Gastroesophageal sphincter (tissue), 4 donors: ENCODE measurements around the gene GNG10. TPM values are rescaled to one million over a fixed set of nuclear protein-coding genes. Genes with fewer than 3 reads are reported as not detected.

Experiments
- ATAC-seq: fragments of 150-250 bp; one replicate; pipeline ENCODE4 v1.9.1; 2016; ENCODE audit warnings: mild to moderate bottlenecking, moderate library complexity
- H3K27ac ChIP-seq, 4 donors: fragments of 200-600 bp; sonication (generic) in 3 of 4; 1 replicate in 3 of 4; 2 replicates in 1 of 4; pipeline ENCODE4 v1.5.1; 2016 to 2019
- H3K27me3 ChIP-seq: fragments of 200-600 bp; sonication (generic); one replicate; pipeline ENCODE4 v1.5.1; 2019
- H3K36me3 ChIP-seq, 2 donors: fragments of 200-600 bp; sonication (generic); one replicate each; pipeline ENCODE4 v1.5.1; 2019; ENCODE audit warnings: control low read depth in 1 of 2
- H3K4me1 ChIP-seq, 3 donors: fragments of 200-600 bp; sonication (generic); 1 replicate in 2 of 3; 2 replicates in 1 of 3; pipeline ENCODE4 v1.5.1; 2016 to 2019; ENCODE audit warnings: control low read depth in 2 of 3
- H3K4me3 ChIP-seq, 2 donors: fragments of 200-600 bp; sonication (generic); one replicate each; pipeline ENCODE4 v1.5.1; 2019; ENCODE audit warnings: mild to moderate bottlenecking in 1 of 2, moderate library complexity in 1 of 2
- H3K9me3 ChIP-seq, 3 donors: fragments of 200-600 bp; sonication (generic); one replicate each; pipeline ENCODE4 v1.5.1; 2017 to 2019; ENCODE audit warnings: control low read depth in 2 of 3
- EP300 ChIP-seq: sonication (generic); formaldehyde crosslinking; IDR thresholded peaks from one replicate; pipeline ENCODE4 v1.6.1; 2017; ENCODE audit warnings: antibody characterized with exemption, mild to moderate bottlenecking
- POLR2A ChIP-seq, 2 donors: fragments of 450-650 bp; IDR thresholded peaks; one replicate each; pipeline ENCODE4 v1.6.1; 2017; ENCODE audit warnings: antibody characterized with exemption in 2 of 2, mild to moderate bottlenecking in 2 of 2, moderate library complexity in 1 of 2
- POLR2AphosphoS5 ChIP-seq: sonication (generic); formaldehyde crosslinking; IDR thresholded peaks from one replicate; pipeline ENCODE4 v1.6.1; 2017; ENCODE audit warnings: antibody characterized with exemption
- WGBS, 2 donors: methylation state at CpG; one replicate each; pipeline ENCODE4 v1.1.5; 2018; ENCODE audit warnings: low coverage in 1 of 2; 5-methylcytosine and 5-hydroxymethylcytosine counted together
- total RNA-seq, 4 donors: library from RNA; depleted of rRNA; stranded (reverse); fragments of >200 nt; gene quantifications; one replicate each; pipeline ENCODE4 v1.1.0, GENCODE V29; 2016
- TF ChIP-seq, protein P1 (sequence below), 4 experiments: fragments of 200-600 bp in 2 of 4; fragments of 450-650 bp in 2 of 4; sonication (generic) in 1 of 4; IDR thresholded peaks; one replicate each; pipeline ENCODE4 v1.5.1; 2017 to 2019; ENCODE audit warnings: antibody characterized with exemption in 4 of 4, mild to moderate bottlenecking in 2 of 4, moderate library complexity in 2 of 4

The GNG10 gene
- total RNA-seq, 4 donors from 2014 or later: 41.4 to 96.4 (median 82.0) TPM

GRCh38 chr9:111691672-111692329 is 30.4 kb downstream of the GNG10 start:
- no peak overlapping the region for H3K27ac ChIP-seq

GRCh38 chr9:111696796-111697195 is 35.4 kb downstream of the GNG10 start:
- Histone ChIP-seq H3K9me3 (no peaks in the 10 kb centered on the region), H3K27me3 (no peaks in the 10 kb centered on the region), H3K4me3 (no peak overlapping the region), H3K4me1 (no peaks in the 10 kb centered on the region), H3K36me3 (no peaks in the 10 kb centered on the region), H3K27ac (no peak overlapping the region)
- no peak for ATAC-seq
- TF ChIP-seq EP300 (no peak), POLR2AphosphoS5 (no peak), POLR2A (IDR thresholded peaks at IDR 0.05) (no peak)

More at GRCh38 chr9:111691672-111692329, 30.4 kb downstream of the GNG10 start:
- ATAC-seq: no peak
- Histone ChIP-seq H3K4me1 (no peaks in the 10 kb centered on the region), H3K36me3 (no peaks in the 10 kb centered on the region), H3K4me3 (no peak overlapping the region), H3K9me3 (no peaks in the 10 kb centered on the region), H3K27me3 (no peaks in the 10 kb centered on the region)
- whole genome bisulfite sequencing, 2 donors: 43 to 45% methylated on average over 5 of the region's 5 CpGs
- TF ChIP-seq POLR2AphosphoS5 (no peak), EP300 (no peak), POLR2A (IDR thresholded peaks at IDR 0.05) (no peak)
- TF ChIP-seq, protein P1, sequence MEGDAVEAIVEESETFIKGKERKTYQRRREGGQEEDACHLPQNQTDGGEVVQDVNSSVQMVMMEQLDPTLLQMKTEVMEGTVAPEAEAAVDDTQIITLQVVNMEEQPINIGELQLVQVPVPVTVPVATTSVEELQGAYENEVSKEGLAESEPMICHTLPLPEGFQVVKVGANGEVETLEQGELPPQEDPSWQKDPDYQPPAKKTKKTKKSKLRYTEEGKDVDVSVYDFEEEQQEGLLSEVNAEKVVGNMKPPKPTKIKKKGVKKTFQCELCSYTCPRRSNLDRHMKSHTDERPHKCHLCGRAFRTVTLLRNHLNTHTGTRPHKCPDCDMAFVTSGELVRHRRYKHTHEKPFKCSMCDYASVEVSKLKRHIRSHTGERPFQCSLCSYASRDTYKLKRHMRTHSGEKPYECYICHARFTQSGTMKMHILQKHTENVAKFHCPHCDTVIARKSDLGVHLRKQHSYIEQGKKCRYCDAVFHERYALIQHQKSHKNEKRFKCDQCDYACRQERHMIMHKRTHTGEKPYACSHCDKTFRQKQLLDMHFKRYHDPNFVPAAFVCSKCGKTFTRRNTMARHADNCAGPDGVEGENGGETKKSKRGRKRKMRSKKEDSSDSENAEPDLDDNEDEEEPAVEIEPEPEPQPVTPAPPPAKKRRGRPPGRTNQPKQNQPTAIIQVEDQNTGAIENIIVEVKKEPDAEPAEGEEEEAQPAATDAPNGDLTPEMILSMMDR (IDR thresholded peaks at IDR 0.05): no peak

GRCh38 chr9:111700776-111701175 is 39.4 kb downstream of the GNG10 start:
- H3K4me3 ChIP-seq: no peak overlapping the region
- H3K9me3 ChIP-seq: no peaks in the 10 kb centered on the region
- no peaks in the 10 kb centered on the region for H3K27me3 ChIP-seq
- TF ChIP-seq, protein P1 (IDR thresholded peaks at IDR 0.05): no peak
- TF ChIP-seq POLR2AphosphoS5 (no peak), EP300 (no peak), POLR2A (IDR thresholded peaks at IDR 0.05) (no peak)
- no peak overlapping the region for H3K27ac ChIP-seq
- no peak for ATAC-seq
- H3K36me3 ChIP-seq: no peaks in the 10 kb centered on the region
- H3K4me1 ChIP-seq: no peaks in the 10 kb centered on the region
- 62 to 78% methylated on average over 1 of the region's 1 CpG for WGBS, 2 donors

DNA sequence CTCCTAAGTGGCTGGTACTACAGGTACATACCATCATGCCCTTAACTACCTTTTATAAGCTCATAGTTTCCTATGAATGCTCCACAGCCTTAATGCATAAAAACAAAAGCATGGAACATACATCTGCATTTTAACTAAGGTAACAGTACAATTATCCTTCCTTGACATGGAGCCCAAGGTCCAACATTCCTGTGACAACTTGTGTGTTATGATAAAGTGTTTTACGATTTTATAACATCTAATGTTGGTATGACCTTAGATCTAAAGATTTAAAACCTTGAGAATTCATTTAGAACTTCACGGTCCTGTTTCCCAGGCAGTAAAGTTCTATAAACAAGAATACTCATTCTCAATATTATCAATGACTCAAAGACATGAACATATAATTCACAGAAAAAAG is 43.1 kb downstream of the GNG10 start:
- no peaks in the 10 kb centered on the region for H3K27me3 ChIP-seq
- H3K9me3 ChIP-seq: no peaks in the 10 kb centered on the region
- ATAC-seq: no peak
- no peaks in the 10 kb centered on the region for H3K4me1 ChIP-seq
- no peak for TF ChIP-seq POLR2A (IDR thresholded peaks at IDR 0.05)
- TF ChIP-seq, protein P1 (IDR thresholded peaks at IDR 0.05): no peak
- no peak for TF ChIP-seq EP300
- TF ChIP-seq POLR2AphosphoS5: no peak
- no peaks in the 10 kb centered on the region for H3K36me3 ChIP-seq
- 97 to 100% methylated on average over 2 of the region's 2 CpGs for WGBS, 2 donors
- H3K27ac ChIP-seq: no peak overlapping the region
- H3K4me3 ChIP-seq: no peak overlapping the region

- no peaks in the 10 kb centered on the region for H3K9me3 ChIP-seq
- H3K27ac ChIP-seq: no peak overlapping the region
- WGBS, 2 donors: 98 to 100% methylated on average over 2 to 3 of the region's 3 CpGs
- no peaks in the 10 kb centered on the region for H3K27me3 ChIP-seq
- H3K4me3 ChIP-seq: no peak overlapping the region
- no peaks in the 10 kb centered on the region for H3K36me3 ChIP-seq
- TF ChIP-seq POLR2AphosphoS5 (no peak), POLR2A (IDR thresholded peaks at IDR 0.05) (no peak), EP300 (no peak)
- TF ChIP-seq, protein P1 (IDR thresholded peaks at IDR 0.05): no peak
- ATAC-seq: no peak
- no peaks in the 10 kb centered on the region for H3K4me1 ChIP-seq
Measured at GRCh38 chr9:111711548-111711947, 50.1 kb downstream of the GNG10 start.
